Activated CD4-positive, alpha-beta T cell treated with anti-CD3 and anti-CD28 coated beads, Interleukin-2, Interleukin-4, amounts not matched to agents 100 ng/mL and 50 ng/mL, durations not matched to agents 16 hours and 8 hours (primary cell): ENCODE measurements around the gene ATXN1.
"Not testable (repeated sequence)": the region's sequence is repeated elsewhere in the genome, so short reads cannot be mapped to it uniquely, and the experiment has no call there.

Experiments
- DNase-seq: peaks from one replicate; pipeline ENCODE4 v3.0.0-alpha.2; 2020; ENCODE audit warnings: low spot score

ATXN1 gene

GRCh38 chr6:16639684-16640480 lies 121.4 kb downstream of the ATXN1 start:
- DNase-seq, result no peak

GRCh38 chr6:16637635-16638034 lies 123.6 kb downstream of the ATXN1 start:
- no peak for DNase-seq

GRCh38 chr6:16635810-16636602 lies 125.3 kb downstream of the ATXN1 start:
- DNase-seq, result no peak

GRCh38 chr6:16635291-16635809 lies 125.9 kb downstream of the ATXN1 start:
- no peak for DNase-seq

GRCh38 chr6:16634855-16635254 lies 126.4 kb downstream of the ATXN1 start:
- no peak for DNase-seq

- DNase-seq, result no peak
Measured at GRCh38 chr6:16633961-16634360, 127.3 kb downstream of the ATXN1 start.

- DNase-seq, result no peak
Measured at GRCh38 chr6:16633465-16633864, 127.8 kb downstream of the ATXN1 start.

GRCh38 chr6:16632101-16632500 lies 129.2 kb downstream of the ATXN1 start:
- DNase-seq, result no peak

GRCh38 chr6:16630026-16630643 lies 131.1 kb downstream of the ATXN1 start:
- no peak for DNase-seq

GRCh38 chr6:16628580-16628979 lies 132.7 kb downstream of the ATXN1 start:
- DNase-seq, result not testable (repeated sequence)

- no peak for DNase-seq
Measured at GRCh38 chr6:16626650-16627049, 134.6 kb downstream of the ATXN1 start.

- DNase-seq, result no peak
Measured at GRCh38 chr6:16625291-16626265, 135.7 kb downstream of the ATXN1 start.

- no peak for DNase-seq
Measured at GRCh38 chr6:16624636-16625290, 136.5 kb downstream of the ATXN1 start.

GRCh38 chr6:16623731-16624130 lies 137.5 kb downstream of the ATXN1 start:
- no peak for DNase-seq

- DNase-seq, result no peak
Measured at GRCh38 chr6:16623029-16623653, 138.1 kb downstream of the ATXN1 start.

- no peak for DNase-seq
Measured at GRCh38 chr6:16622193-16622592, 139.1 kb downstream of the ATXN1 start.

- DNase-seq, result no peak
Measured at GRCh38 chr6:16621002-16621401, 140.3 kb downstream of the ATXN1 start.

- no peak for DNase-seq
Measured at GRCh38 chr6:16619777-16620176, 141.5 kb downstream of the ATXN1 start.

GRCh38 chr6:16618962-16619361 lies 142.3 kb downstream of the ATXN1 start:
- no peak for DNase-seq

- DNase-seq, result not testable (repeated sequence)
Measured at GRCh38 chr6:16615215-16615614, 146.0 kb downstream of the ATXN1 start.
